ENCODE results near the gene CSF2. TPM values are rescaled to one million over a fixed set of nuclear protein-coding genes. Genes with fewer than 3 reads are reported as not detected.

Gene CSF2
- polyA plus RNA-seq, 1 experiment: not detected

GRCh38 chr5:132082329-132083023, 8.9 kb downstream of the CSF2 start:
- H3K27me3 ChIP-seq (ENCODE audit: control insufficient read depth, insufficient read depth, low read length): no peaks in the 10 kb centered on the region
- no peak overlapping the region for H3K4me3 ChIP-seq (ENCODE audit: low read depth, low read length)
- H3K9me3 ChIP-seq (ENCODE audit: control insufficient read depth, insufficient read depth, low read length): no peaks in the 10 kb centered on the region
- DNase-seq (ENCODE audit: low read depth, low spot score): no peak
- TF ChIP-seq, protein P1, sequence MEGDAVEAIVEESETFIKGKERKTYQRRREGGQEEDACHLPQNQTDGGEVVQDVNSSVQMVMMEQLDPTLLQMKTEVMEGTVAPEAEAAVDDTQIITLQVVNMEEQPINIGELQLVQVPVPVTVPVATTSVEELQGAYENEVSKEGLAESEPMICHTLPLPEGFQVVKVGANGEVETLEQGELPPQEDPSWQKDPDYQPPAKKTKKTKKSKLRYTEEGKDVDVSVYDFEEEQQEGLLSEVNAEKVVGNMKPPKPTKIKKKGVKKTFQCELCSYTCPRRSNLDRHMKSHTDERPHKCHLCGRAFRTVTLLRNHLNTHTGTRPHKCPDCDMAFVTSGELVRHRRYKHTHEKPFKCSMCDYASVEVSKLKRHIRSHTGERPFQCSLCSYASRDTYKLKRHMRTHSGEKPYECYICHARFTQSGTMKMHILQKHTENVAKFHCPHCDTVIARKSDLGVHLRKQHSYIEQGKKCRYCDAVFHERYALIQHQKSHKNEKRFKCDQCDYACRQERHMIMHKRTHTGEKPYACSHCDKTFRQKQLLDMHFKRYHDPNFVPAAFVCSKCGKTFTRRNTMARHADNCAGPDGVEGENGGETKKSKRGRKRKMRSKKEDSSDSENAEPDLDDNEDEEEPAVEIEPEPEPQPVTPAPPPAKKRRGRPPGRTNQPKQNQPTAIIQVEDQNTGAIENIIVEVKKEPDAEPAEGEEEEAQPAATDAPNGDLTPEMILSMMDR (IDR thresholded peaks at IDR 0.05; ENCODE audit: low read depth, low read length): no peak
- CTCF ChIA-PET: interaction anchor here (1.5 to 1.6 kb wide), 2 partner anchors 17 to 19 kb away, joined by 4 to 7 read pairs; no protein-coding TSS in a partner anchor
- POLR2A ChIA-PET: no interaction called here
- H3K27ac ChIP-seq (ENCODE audit: low read depth, low read length): no peak overlapping the region

GRCh38 chr5:132083071-132083678, 9.6 kb downstream of the CSF2 start:
- CTCF ChIA-PET: no interaction called here
- H3K27ac ChIP-seq (ENCODE audit: low read depth, low read length): no peak overlapping the region
- POLR2A ChIA-PET: no interaction called here
- TF ChIP-seq, protein P1 (IDR thresholded peaks at IDR 0.05; ENCODE audit: low read depth, low read length): no peak
- H3K27me3 ChIP-seq (ENCODE audit: control insufficient read depth, insufficient read depth, low read length): no peaks in the 10 kb centered on the region
- H3K4me3 ChIP-seq (ENCODE audit: low read depth, low read length): no peak overlapping the region
- no peak for DNase-seq (ENCODE audit: low read depth, low spot score)
- no peaks in the 10 kb centered on the region for H3K9me3 ChIP-seq (ENCODE audit: control insufficient read depth, insufficient read depth, low read length)

GRCh38 chr5:132085686-132086085, 12.1 kb downstream of the CSF2 start:
- Histone ChIP-seq H3K9me3 (ENCODE audit: control insufficient read depth, insufficient read depth, low read length) (no peaks in the 10 kb centered on the region), H3K27ac (ENCODE audit: low read depth, low read length) (no peak overlapping the region), H3K4me3 (ENCODE audit: low read depth, low read length) (no peak overlapping the region), H3K27me3 (ENCODE audit: control insufficient read depth, insufficient read depth, low read length) (no peaks in the 10 kb centered on the region)
- POLR2A ChIA-PET: interaction anchor here (1.4 kb wide), 1 partner anchor 9 kb away, joined by 5 read pairs; no protein-coding TSS in a partner anchor
- DNase-seq (ENCODE audit: low read depth, low spot score): no peak
- TF ChIP-seq, protein P1 (IDR thresholded peaks at IDR 0.05; ENCODE audit: low read depth, low read length): no peak
- CTCF ChIA-PET: interaction anchor here (1.1 to 4.7 kb wide), 4 partner anchors 22 to 105 kb away, joined by 3 to 31 read pairs (median 4); no protein-coding TSS in a partner anchor

GRCh38 chr5:132086277-132086794, 12.7 kb downstream of the CSF2 start:
- ChIA-PET POLR2A (interaction anchor here (0.6 to 1.4 kb wide), 2 partner anchors 8 to 289 kb away, joined by 3 to 5 read pairs; partner anchors contain the start of gene FNIP1), CTCF (interaction anchor here (1.1 to 4.7 kb wide), 3 partner anchors 23 to 104 kb away, joined by 3 to 31 read pairs (median 6); no protein-coding TSS in a partner anchor)
- TF ChIP-seq, protein P1 (IDR thresholded peaks at IDR 0.05; ENCODE audit: low read depth, low read length): no peak
- H3K9me3 ChIP-seq (ENCODE audit: control insufficient read depth, insufficient read depth, low read length): no peaks in the 10 kb centered on the region
- peak overlapping the region; percentile 42 for H3K27ac ChIP-seq (ENCODE audit: low read depth, low read length)
- H3K4me3 ChIP-seq (ENCODE audit: low read depth, low read length): no peak overlapping the region
- DNase-seq (ENCODE audit: low read depth, low spot score): peak; percentile 83
- H3K27me3 ChIP-seq (ENCODE audit: control insufficient read depth, insufficient read depth, low read length): no peaks in the 10 kb centered on the region
